Activated CD8-positive, alpha-beta memory T cell treated with anti-CD3 and anti-CD28 coated beads, Interleukin-2, amount 50 U/mL, for 1 hour (primary cell): ENCODE data around the gene FTH1.

ENCODE experiments used
- DNase-seq: peaks from one replicate; pipeline ENCODE4 v3.0.0-alpha.2; 2020; ENCODE audit errors: extremely low read depth

The FTH1 gene

GRCh38 chr11:61917334-61918109 lies 49.9 kb downstream of the FTH1 start, which contains the start of gene RAB3IL1:
TSS of gene RAB3IL1 (minus strand) at chr11:61917566. CDS start at chr11:61917367, 199 bp downstream.
- no peak for DNase-seq

- DNase-seq = no peak
Observed at GRCh38 chr11:61916737-61917333, 50.6 kb downstream of the FTH1 start.

DNA sequence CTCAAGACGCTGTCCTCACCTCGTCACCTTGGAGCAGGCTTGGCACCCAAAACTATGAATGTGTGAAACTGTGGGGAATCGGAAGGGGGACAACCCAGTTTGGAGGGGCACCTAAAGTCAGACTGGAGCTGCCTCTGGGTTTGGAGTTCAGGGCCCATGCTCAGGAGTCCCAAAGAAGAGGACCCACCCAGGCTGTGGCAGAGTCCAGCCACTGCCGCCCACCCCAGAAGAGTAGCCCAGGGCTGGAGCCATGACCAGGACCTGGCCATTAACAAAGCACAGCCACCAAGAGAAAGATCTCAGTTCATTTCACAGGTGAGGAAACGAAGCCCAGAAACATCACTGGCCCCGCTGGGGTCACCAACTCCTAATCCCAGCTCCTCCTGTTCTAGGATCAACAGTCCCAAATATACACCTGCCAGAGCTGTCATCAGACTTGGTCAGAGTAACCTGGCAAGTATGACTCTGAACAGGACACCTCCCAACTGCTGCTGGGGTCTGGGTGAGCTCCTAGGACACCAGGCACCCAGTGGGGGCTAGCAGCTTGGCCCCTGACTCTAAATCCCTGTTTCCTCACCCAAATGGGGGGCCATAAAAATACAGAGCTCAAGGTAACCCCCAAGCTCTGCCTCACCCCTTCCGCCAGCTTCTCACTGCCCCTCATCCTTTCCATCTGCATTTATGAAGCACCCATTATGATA lies 52.8 kb downstream of the FTH1 start:
- no peak for DNase-seq
